Activated T-cell treated with anti-CD3 and anti-CD28 coated beads, Interleukin-2, amount 50 U/mL, for 24 hours (primary cell): ENCODE data around the gene FAM174C.

Experiments used
- DNase-seq: peaks from one replicate; pipeline ENCODE4 v3.0.0-alpha.2; 2020
- H3K27ac Mint-ChIP-seq: 2 replicates; pipeline ENCODE4 v1.8.0; 2020; ENCODE audit warnings: mild to moderate bottlenecking, mixed read lengths
- H3K27me3 Mint-ChIP-seq: 2 replicates; pipeline ENCODE4 v1.8.0; 2020; ENCODE audit warnings: mixed read lengths
- H3K36me3 Mint-ChIP-seq: 2 replicates; pipeline ENCODE4 v1.8.0; 2020; ENCODE audit warnings: low read depth, mixed read lengths
- H3K4me1 Mint-ChIP-seq: 2 replicates; pipeline ENCODE4 v1.8.0; 2020; ENCODE audit warnings: low read depth, mixed read lengths
- H3K4me3 Mint-ChIP-seq: 2 replicates; pipeline ENCODE4 v1.8.0; 2020; ENCODE audit warnings: mild to moderate bottlenecking, moderate library complexity, mixed read lengths
- H3K9me3 Mint-ChIP-seq: 2 replicates; pipeline ENCODE4 v1.8.0; 2020; ENCODE audit warnings: mixed read lengths

Gene FAM174C

DNA sequence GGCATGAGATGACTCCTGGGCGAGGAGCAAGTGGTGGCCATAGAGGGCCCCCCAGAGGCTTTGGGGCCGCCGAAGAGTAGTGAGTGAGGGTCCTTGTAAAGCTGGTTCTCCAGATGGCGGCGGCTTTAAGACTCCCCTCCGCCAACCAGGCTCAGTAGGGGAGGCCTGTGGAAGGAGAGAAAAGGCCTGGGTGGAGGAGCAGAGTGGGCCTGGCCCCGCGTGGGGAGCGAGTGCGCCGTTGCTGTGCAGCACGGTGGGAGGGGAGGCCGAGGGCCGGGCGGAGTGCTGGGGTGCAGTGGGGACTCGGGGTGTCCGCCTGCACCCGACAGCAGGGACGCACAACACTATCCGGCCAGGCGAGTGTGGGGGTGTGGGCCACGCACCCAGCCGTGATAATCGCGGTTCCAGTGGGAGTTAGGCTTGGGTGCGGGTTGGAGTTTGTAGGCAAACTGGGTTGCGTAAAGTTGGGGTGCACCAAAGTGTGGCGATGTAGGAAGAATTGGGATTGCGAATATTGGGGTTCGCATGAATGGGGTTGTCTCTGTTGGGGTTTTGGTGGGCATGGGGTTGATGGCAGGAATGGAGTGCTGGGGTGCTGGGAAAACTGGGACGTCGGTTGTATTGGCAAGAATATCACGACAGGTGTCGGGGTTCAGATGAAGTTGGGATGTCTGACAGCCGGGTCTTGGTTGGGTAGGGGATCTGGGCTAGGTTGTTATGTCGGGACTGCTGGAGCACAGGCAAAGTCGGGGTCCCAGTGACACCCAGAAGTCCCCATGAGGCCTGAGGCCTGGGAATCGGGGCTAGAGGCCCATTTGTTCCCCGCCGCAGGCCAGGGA lies 6.9 kb upstream of the FAM174C start:
- H3K4me1 Mint-ChIP-seq, result peaks cover 73% of the 10 kb centered on the region
- H3K27me3 Mint-ChIP-seq, result no peaks in the 10 kb centered on the region
- peak overlapping the region; percentile 91 for H3K4me3 Mint-ChIP-seq
- H3K27ac Mint-ChIP-seq, result peak overlapping the region; percentile 89
- no peaks in the 10 kb centered on the region for H3K9me3 Mint-ChIP-seq
- DNase-seq, result no peak
- peaks cover 51% of the 10 kb centered on the region for H3K36me3 Mint-ChIP-seq

GRCh38 chr19:1269065-1269477 lies 6.3 kb upstream of the FAM174C start, which contains the start of gene CIRBP:
TSS of gene CIRBP (plus strand) at chr19:1269332. CDS start at chr19:1270934, 1,602 bp downstream.
- H3K9me3 Mint-ChIP-seq, result no peaks in the 10 kb centered on the region

GRCh38 chr19:1269478-1270212 lies 5.7 kb upstream of the FAM174C start:
- peak; percentile 92 for DNase-seq
- Mint-ChIP-seq H3K9me3 (no peaks in the 10 kb centered on the region), H3K27me3 (no peaks in the 10 kb centered on the region), H3K36me3 (peaks cover 58% of the 10 kb centered on the region), H3K4me3 (peak overlapping the region; percentile 91), H3K4me1 (peaks cover 79% of the 10 kb centered on the region), H3K27ac (peak overlapping the region; percentile 97)

More at GRCh38 chr19:1269065-1269477, 6.3 kb upstream of the FAM174C start, which contains the start of gene CIRBP:
- Mint-ChIP-seq H3K4me1 (peaks cover 79% of the 10 kb centered on the region), H3K4me3 (peak within 1 kb of the TSS; percentile 91), H3K27me3 (no peaks in the 10 kb centered on the region), H3K27ac (peak within 1 kb of the TSS; percentile 97), H3K36me3 (peaks cover 58% of the 10 kb centered on the region)
- peak; percentile 99 for DNase-seq

GRCh38 chr19:1270213-1270853 lies 5.0 kb upstream of the FAM174C start:
- Mint-ChIP-seq H3K36me3 (peaks cover 53% of the 10 kb centered on the region), H3K4me3 (peak overlapping the region; percentile 91), H3K4me1 (peaks cover 73% of the 10 kb centered on the region), H3K27me3 (no peaks in the 10 kb centered on the region), H3K9me3 (no peaks in the 10 kb centered on the region), H3K27ac (peak overlapping the region; percentile 97)
- no peak for DNase-seq

DNA sequence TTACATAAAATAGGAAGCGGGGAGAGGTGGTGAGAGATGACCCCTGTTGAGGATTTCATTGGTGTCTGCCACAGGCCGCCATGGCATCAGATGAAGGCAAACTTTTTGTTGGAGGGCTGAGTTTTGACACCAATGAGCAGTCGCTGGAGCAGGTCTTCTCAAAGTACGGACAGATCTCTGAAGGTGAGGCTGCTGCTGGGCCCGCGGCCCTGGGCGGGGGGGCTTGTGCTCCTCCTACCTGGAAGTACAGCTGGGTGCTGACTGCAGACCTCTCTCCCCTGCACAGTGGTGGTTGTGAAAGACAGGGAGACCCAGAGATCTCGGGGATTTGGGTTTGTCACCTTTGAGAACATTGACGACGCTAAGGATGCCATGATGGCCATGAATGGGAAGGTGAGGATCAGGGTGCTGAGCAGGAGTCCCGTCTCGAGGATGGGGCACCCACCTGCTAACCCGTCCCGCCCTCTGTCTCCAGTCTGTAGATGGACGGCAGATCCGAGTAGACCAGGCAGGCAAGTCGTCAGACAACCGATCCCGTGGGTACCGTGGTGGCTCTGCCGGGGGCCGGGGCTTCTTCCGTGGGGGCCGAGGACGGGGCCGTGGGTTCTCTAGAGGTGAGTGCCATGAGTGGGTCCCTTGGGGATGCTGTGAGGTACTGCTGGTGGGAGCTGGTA lies 4.3 kb upstream of the FAM174C start:
- Mint-ChIP-seq H3K36me3 (peaks cover 53% of the 10 kb centered on the region), H3K4me3 (peak overlapping the region; percentile 91), H3K4me1 (peaks cover 68% of the 10 kb centered on the region), H3K27me3 (no peaks in the 10 kb centered on the region), H3K9me3 (no peaks in the 10 kb centered on the region), H3K27ac (peak overlapping the region; percentile 97)
- peak; percentile 59 for DNase-seq

GRCh38 chr19:1271528-1272422 lies 3.6 kb upstream of the FAM174C start:
- H3K36me3 Mint-ChIP-seq, result peaks cover 58% of the 10 kb centered on the region
- H3K4me1 Mint-ChIP-seq, result peaks cover 68% of the 10 kb centered on the region

GRCh38 chr19:1272423-1273262 lies 2.7 kb upstream of the FAM174C start:
- Mint-ChIP-seq H3K9me3 (no peaks in the 10 kb centered on the region), H3K4me1 (peaks cover 66% of the 10 kb centered on the region), H3K36me3 (peaks cover 66% of the 10 kb centered on the region), H3K4me3 (peak overlapping the region; percentile 91), H3K27ac (peak overlapping the region; percentile 83), H3K27me3 (no peaks in the 10 kb centered on the region)
- no peak for DNase-seq

More at GRCh38 chr19:1271528-1272422, 3.6 kb upstream of the FAM174C start:
- H3K27ac Mint-ChIP-seq, result peak overlapping the region; percentile 97
- no peaks in the 10 kb centered on the region for H3K9me3 Mint-ChIP-seq
- H3K4me3 Mint-ChIP-seq, result peak overlapping the region; percentile 91
- no peak for DNase-seq
- H3K27me3 Mint-ChIP-seq, result no peaks in the 10 kb centered on the region

GRCh38 chr19:1273263-1274041 lies 1.9 kb upstream of the FAM174C start:
- Mint-ChIP-seq H3K27me3 (no peaks in the 10 kb centered on the region), H3K9me3 (no peaks in the 10 kb centered on the region), H3K36me3 (peaks cover 74% of the 10 kb centered on the region), H3K4me1 (peaks cover 64% of the 10 kb centered on the region), H3K4me3 (peak overlapping the region; percentile 91), H3K27ac (peak overlapping the region; percentile 83)
- DNase-seq, result no peak

- H3K36me3 Mint-ChIP-seq, result peaks cover 81% of the 10 kb centered on the region
- no peaks in the 10 kb centered on the region for H3K27me3 Mint-ChIP-seq
- H3K27ac Mint-ChIP-seq, result peak overlapping the region; percentile 93
- peak; percentile 51 for DNase-seq
- H3K4me3 Mint-ChIP-seq, result peak overlapping the region; percentile 81
- H3K9me3 Mint-ChIP-seq, result no peaks in the 10 kb centered on the region
- H3K4me1 Mint-ChIP-seq, result peaks cover 59% of the 10 kb centered on the region
Observed at GRCh38 chr19:1274081-1274851, 1.1 kb upstream of the FAM174C start.

GRCh38 chr19:1274852-1275259 lies 474 bp upstream of the FAM174C start:
- peak overlapping the region; percentile 81 for H3K4me3 Mint-ChIP-seq
- H3K27me3 Mint-ChIP-seq, result no peaks in the 10 kb centered on the region
- H3K9me3 Mint-ChIP-seq, result no peaks in the 10 kb centered on the region
- H3K4me1 Mint-ChIP-seq, result peaks cover 63% of the 10 kb centered on the region
- peak overlapping the region; percentile 93 for H3K27ac Mint-ChIP-seq
- no peak for DNase-seq
- H3K36me3 Mint-ChIP-seq, result peaks cover 84% of the 10 kb centered on the region

DNA sequence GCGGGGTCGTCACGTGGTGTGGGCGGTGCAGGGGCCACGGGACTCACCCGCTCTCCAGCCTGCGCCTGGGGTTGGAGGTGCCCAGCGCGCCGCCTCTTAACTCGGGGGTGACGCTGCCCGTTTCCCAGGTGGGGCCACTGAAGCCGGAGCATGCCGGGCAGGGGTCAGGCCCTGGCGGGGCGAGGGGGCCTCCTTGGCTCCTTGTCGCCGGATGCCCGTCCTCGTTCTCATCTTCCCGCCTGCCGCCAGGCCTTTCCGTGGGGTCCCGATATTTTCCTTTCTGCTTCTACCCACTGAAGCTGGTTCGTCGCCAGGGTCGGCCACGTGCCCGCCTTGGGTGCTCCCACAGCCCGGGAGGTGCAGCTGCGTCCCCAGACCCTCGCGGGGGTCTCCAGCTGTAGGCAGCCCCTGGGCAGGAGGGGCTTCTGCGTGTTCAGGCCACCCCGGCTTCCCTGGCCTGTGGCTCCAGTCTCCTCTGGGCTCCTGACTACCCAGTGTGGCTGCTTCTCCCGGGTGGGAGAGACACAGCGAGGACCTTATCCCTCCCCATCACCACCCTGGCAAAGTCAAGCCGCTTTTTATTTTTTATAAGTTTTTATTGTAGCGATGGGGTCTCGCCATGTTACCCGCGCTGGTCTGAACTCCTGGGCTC lies 772 bp downstream of the FAM174C start:
- peaks cover 54% of the 10 kb centered on the region for H3K4me1 Mint-ChIP-seq
- H3K36me3 Mint-ChIP-seq, result peaks cover 79% of the 10 kb centered on the region
- H3K9me3 Mint-ChIP-seq, result no peaks in the 10 kb centered on the region
- no peaks in the 10 kb centered on the region for H3K27me3 Mint-ChIP-seq
- DNase-seq, result no peak
- peak overlapping the region; percentile 95 for H3K27ac Mint-ChIP-seq
- H3K4me3 Mint-ChIP-seq, result peak overlapping the region; percentile 81
